KMS-11 (cell line): ENCODE measurements around the gene SLC35D2.

ENCODE experiments used
- H2AFZ ChIP-seq: fragments of 200-600 bp; sonication (generic); 2 replicates; pipeline ENCODE4 v1.6.1; 2016; ENCODE audit warnings: antibody characterized with exemption, mixed run types, low read depth
- H3K27ac ChIP-seq: fragments of 200-600 bp; sonication (generic); 2 replicates; pipeline ENCODE4 v1.6.1; 2016; ENCODE audit warnings: mild to moderate bottlenecking, mixed run types
- H3K27me3 ChIP-seq: fragments of 200-600 bp; sonication (generic); 2 replicates; pipeline ENCODE4 v1.6.1; 2017; ENCODE audit warnings: mild to moderate bottlenecking, low read depth, mixed run types, moderate library complexity; ENCODE audit not compliant: insufficient read depth
- H3K36me3 ChIP-seq: fragments of 200-600 bp; sonication (generic); 2 replicates; pipeline ENCODE4 v1.6.1; 2017; ENCODE audit warnings: mild to moderate bottlenecking, mixed run types; ENCODE audit not compliant: insufficient read depth
- H3K4me1 ChIP-seq: fragments of 200-600 bp; sonication (generic); 2 replicates; pipeline ENCODE4 v1.6.1; 2016; ENCODE audit warnings: mild to moderate bottlenecking, low read depth, mixed run types; ENCODE audit not compliant: poor library complexity, severe bottlenecking
- H3K4me2 ChIP-seq: fragments of 200-600 bp; sonication (generic); 2 replicates; pipeline ENCODE4 v1.7.0; 2016; ENCODE audit warnings: mild to moderate bottlenecking, mixed run types
- H3K4me3 ChIP-seq: fragments of 200-600 bp; sonication (generic); IDR thresholded peaks from 2 replicates; pipeline ENCODE4 v1.6.1; 2017; ENCODE audit warnings: low read depth, low read length, mixed read lengths; ENCODE audit not compliant: insufficient read depth
- H3K79me2 ChIP-seq: fragments of 200-600 bp; sonication (generic); 2 replicates; pipeline ENCODE4 v1.6.1; 2016; ENCODE audit warnings: low read depth, mixed run types; ENCODE audit not compliant: insufficient read depth
- H3K9ac ChIP-seq: fragments of 200-600 bp; sonication (generic); 2 replicates; pipeline ENCODE4 v1.6.1; 2016; ENCODE audit warnings: mild to moderate bottlenecking, mixed run types
- H4K20me1 ChIP-seq: fragments of 200-600 bp; sonication (generic); 2 replicates; pipeline ENCODE4 v1.6.1; 2016; ENCODE audit warnings: mild to moderate bottlenecking, mixed run types; ENCODE audit not compliant: insufficient read depth
- TF ChIP-seq, protein P1 (sequence below): fragments of 200-600 bp; sonication (generic); conservative IDR thresholded peaks from 2 replicates; pipeline ENCODE4 v1.6.1; 2017; ENCODE audit warnings: low read depth, mild to moderate bottlenecking, antibody characterized with exemption, low read length, moderate library complexity, mixed read lengths

Gene SLC35D2

DNA sequence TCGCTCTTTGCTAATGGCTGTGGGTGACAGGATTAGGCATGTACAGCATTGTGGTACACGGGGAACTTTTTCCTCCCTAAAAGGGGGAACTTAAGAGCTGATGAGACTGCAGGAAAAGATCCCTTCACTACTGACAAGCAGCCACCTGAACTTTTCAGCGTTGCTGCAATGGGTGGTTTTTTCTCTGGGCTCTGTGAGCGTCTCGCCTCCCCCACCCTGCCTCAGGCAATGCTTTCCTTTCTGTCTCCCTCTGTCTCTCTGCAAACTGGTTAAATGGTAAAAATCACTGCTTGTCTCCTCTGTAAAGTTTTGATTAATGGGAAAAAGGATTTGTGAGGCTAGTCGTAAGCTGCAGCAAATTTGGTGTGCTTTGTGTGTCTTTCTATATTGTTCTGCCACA, 101.9 kb downstream of the SLC35D2 start:
- Histone ChIP-seq H3K27me3 (no peaks in the 10 kb centered on the region), H4K20me1 (no peaks in the 10 kb centered on the region), H3K27ac (no peak overlapping the region), H3K79me2 (no peaks in the 10 kb centered on the region), H3K4me2 (no peak overlapping the region), H3K4me3 (no peak overlapping the region), H2AFZ (no peak overlapping the region), H3K4me1 (no peaks in the 10 kb centered on the region), H3K9ac (no peak overlapping the region), H3K36me3 (no peaks in the 10 kb centered on the region)
- TF ChIP-seq, protein P1, sequence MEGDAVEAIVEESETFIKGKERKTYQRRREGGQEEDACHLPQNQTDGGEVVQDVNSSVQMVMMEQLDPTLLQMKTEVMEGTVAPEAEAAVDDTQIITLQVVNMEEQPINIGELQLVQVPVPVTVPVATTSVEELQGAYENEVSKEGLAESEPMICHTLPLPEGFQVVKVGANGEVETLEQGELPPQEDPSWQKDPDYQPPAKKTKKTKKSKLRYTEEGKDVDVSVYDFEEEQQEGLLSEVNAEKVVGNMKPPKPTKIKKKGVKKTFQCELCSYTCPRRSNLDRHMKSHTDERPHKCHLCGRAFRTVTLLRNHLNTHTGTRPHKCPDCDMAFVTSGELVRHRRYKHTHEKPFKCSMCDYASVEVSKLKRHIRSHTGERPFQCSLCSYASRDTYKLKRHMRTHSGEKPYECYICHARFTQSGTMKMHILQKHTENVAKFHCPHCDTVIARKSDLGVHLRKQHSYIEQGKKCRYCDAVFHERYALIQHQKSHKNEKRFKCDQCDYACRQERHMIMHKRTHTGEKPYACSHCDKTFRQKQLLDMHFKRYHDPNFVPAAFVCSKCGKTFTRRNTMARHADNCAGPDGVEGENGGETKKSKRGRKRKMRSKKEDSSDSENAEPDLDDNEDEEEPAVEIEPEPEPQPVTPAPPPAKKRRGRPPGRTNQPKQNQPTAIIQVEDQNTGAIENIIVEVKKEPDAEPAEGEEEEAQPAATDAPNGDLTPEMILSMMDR: no peak

DNA sequence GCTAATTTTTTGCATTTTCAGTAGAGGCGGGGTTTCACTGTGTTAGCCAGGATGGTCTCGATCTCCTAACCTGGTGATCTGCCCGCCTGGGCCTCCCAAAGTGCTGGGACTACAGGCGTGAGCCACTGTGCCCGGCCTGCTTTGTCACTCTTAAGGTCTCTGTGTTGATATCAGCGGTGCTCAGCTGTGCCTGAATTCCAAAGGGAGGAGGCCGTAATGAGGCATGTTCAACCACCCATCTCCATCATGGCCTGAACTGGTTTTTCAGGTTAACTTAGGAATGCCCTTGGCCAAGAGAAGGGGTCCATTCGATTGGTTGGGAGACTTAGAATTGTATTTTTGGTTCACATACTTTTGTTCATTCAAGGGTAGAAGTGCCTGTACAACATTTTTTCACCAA, 103.6 kb downstream of the SLC35D2 start:
- no peaks in the 10 kb centered on the region for H3K79me2 ChIP-seq
- H3K4me3 ChIP-seq: no peak overlapping the region
- H3K27ac ChIP-seq: no peak overlapping the region
- TF ChIP-seq, protein P1: no peak
- no peak overlapping the region for H3K4me2 ChIP-seq
- H3K36me3 ChIP-seq: no peaks in the 10 kb centered on the region
- H3K27me3 ChIP-seq: no peaks in the 10 kb centered on the region
- H2AFZ ChIP-seq: no peak overlapping the region
- no peaks in the 10 kb centered on the region for H4K20me1 ChIP-seq
- H3K9ac ChIP-seq: no peak overlapping the region
- no peaks in the 10 kb centered on the region for H3K4me1 ChIP-seq

DNA sequence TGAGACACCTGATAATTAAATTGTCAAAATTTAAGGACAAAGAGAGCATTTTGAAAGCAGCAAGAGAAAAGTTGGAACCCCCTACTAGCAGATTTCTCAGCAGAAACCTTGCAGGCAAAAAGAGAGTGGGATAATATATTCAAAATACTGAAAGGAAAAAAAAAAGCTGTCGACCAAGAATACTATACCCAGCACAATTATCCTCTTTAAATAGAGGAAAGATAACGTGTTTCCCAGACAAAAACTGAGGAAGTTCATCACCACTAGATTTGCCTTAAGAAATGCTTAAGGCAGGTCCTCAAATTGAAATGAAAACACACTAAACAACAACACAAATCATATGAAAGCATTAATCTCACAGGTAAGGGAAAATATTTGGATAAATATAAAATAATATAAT, 108.6 kb downstream of the SLC35D2 start:
- H3K79me2 ChIP-seq: no peaks in the 10 kb centered on the region
- no peak overlapping the region for H3K27ac ChIP-seq
- H3K4me1 ChIP-seq: no peaks in the 10 kb centered on the region
- H3K27me3 ChIP-seq: no peaks in the 10 kb centered on the region
- no peaks in the 10 kb centered on the region for H3K36me3 ChIP-seq
- no peaks in the 10 kb centered on the region for H4K20me1 ChIP-seq
- no peak overlapping the region for H3K9ac ChIP-seq
- H3K4me2 ChIP-seq: no peak overlapping the region
- no peak overlapping the region for H2AFZ ChIP-seq
- no peak overlapping the region for H3K4me3 ChIP-seq
- TF ChIP-seq, protein P1: no peak
